Right cardiac atrium (tissue), 5 donors: Measurements from ENCODE around the gene TAS2R40. TPM values are rescaled to one million over a fixed set of nuclear protein-coding genes. Genes with fewer than 3 reads are reported as not detected.

Source experiments
- ATAC-seq, 2 donors: fragments of 200-7000 bp; cut with Tn5 transposase; one replicate each; pipeline versions ENCODE4 v1.8.0 to v1.9.1; 2020; ENCODE audit warnings: moderate library complexity in 2 of 2, mild to moderate bottlenecking in 1 of 2
- DNase-seq, 3 donors: peaks; one replicate each; pipeline ENCODE4 v3.0.0-alpha.2; 2020
- H3K27ac ChIP-seq: one replicate; pipeline ENCODE4 v1.5.1; 2013; ENCODE audit warnings: mild to moderate bottlenecking, low read length, control low read depth, moderate library complexity
- H3K27me3 ChIP-seq: one replicate; pipeline ENCODE4 v1.6.1; 2013; ENCODE audit not compliant: control insufficient read depth, insufficient read depth
- H3K4me1 ChIP-seq: one replicate; pipeline ENCODE4 v1.6.1; 2013; ENCODE audit warnings: low read length; ENCODE audit not compliant: control insufficient read depth, insufficient read depth
- H3K4me3 ChIP-seq: one replicate; pipeline ENCODE4 v1.5.1; 2013; ENCODE audit warnings: low read length, control low read depth
- H3K9me3 ChIP-seq: one replicate; pipeline ENCODE4 v1.6.1; 2013; ENCODE audit warnings: low read length; ENCODE audit not compliant: control insufficient read depth
- WGBS: extraction: QIAGEN DNeasy Blood & Tissue Kit; methylation state at CpG from one replicate; pipeline ENCODE4 v1.1.7; 2013; 5-methylcytosine and 5-hydroxymethylcytosine counted together
- intact Hi-C, 4 donors: fragments of 100-400 bp; cut with DNase I; formaldehyde crosslinking; loops; one replicate each; pipeline versions ENCODE4 v1.11.0 to v1.14.0; 2022 to 2023
- polyA plus RNA-seq: library from polyadenylated mRNA; stranded (reverse); fragments of 200-250 nt; gene quantifications from one replicate; pipeline ENCODE4 v1.2.3, GENCODE V29; 2013
- total RNA-seq, 4 donors: library from RNA; stranded (reverse); fragmentation: NEBNext Ultra II Directional; extraction: Animal tissue kit (Norgen Biotek cat#: 25700); gene quantifications; one replicate each; pipeline ENCODE4 v1.2.1, GENCODE V29; 2021
- donor health status: healthy with polysubstance abuse.
- donor health status: DM: no; HTN: yes; CAD: no.
- donor health status: DM: no; HTN: no; CAD: no.
- donor health status: DM: no; HTN: yes; CAD: no; lungs with severe emphysema.
- donor health status: DM: yes; HTN: yes; CAD: no.

Gene TAS2R40
- total and polyA plus RNA-seq, 5 donors: not detected

DNA sequence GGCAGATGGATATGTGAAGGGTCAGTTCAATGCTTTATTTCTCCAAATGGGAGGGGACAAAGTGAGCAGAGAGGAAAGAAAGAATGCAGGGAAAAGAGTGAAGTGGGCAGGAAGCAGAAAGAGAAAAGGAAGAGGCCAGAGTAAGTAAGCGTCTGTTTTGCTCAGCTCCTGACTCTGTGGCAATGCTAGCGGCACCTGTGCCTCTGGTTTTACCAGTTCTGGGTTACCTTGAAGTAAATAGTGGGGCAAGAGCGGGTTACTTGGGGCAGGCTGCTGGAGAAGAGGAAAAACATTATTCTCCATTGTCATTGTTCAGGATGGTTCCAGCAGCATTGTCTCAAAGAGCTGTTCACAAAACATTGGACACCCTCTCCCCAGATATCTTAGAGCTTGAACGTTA is 1.9 kb downstream of the TAS2R40 start:
- H3K4me3 ChIP-seq: no peak overlapping the region
- intact Hi-C loops: no loop called here
- no peaks in the 10 kb centered on the region for H3K4me1 ChIP-seq
- ATAC-seq (no peak), DNase-seq (no peak)
- H3K27ac ChIP-seq: no peak overlapping the region
- H3K9me3 ChIP-seq: no peaks in the 10 kb centered on the region
- no peaks in the 10 kb centered on the region for H3K27me3 ChIP-seq
- WGBS: 78% methylated on average over 4 of the region's 4 CpGs

DNA sequence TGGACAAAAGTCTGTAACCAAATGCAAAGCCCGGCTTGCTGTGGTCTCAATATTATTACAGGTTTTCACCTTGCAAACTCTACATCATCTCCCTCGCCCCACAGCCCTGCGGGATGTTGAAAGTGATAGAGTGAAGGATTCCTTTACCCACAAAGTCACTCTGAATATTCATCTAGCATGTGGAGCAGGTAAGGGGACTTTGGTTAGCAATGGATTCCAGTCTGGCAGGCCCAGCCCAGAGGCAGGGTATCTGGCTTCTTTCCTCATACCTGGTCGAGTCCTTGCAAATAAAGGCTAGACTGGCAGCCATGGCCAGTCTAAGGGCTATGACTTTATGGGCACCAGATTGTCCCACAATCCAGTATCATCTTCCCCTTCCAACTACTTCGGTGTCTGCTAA is 3.2 kb downstream of the TAS2R40 start:
- H3K27me3 ChIP-seq: no peaks in the 10 kb centered on the region
- ATAC-seq: no peak
- 90% methylated on average over 5 of the region's 5 CpGs for WGBS
- no peak for DNase-seq
- H3K4me3 ChIP-seq: no peak overlapping the region
- H3K27ac ChIP-seq: no peak overlapping the region
- intact Hi-C loops: no loop called here
- no peaks in the 10 kb centered on the region for H3K9me3 ChIP-seq
- no peaks in the 10 kb centered on the region for H3K4me1 ChIP-seq

DNA sequence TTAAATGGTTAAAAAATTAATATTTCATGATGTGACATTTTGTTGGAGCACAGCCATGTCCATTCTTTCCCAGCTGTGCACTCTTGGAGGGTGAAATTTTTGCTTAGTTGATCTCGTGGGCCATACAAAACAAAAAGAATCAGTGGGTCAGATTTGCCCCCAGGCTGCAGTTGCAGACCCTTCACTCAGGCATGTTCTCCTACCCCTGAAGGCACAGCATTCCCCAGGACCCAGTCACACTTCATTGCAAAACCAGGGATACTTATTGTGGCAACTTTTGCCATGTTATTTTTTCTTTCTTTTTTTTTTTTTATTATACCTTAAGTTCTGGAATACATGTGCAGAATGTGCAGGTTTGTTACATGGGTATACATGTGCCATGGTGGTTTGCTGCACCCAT is 6.0 kb downstream of the TAS2R40 start:
- H3K27ac ChIP-seq: no peak overlapping the region
- intact Hi-C loops: no loop called here
- no peak overlapping the region for H3K4me3 ChIP-seq
- no peak for DNase-seq
- no peaks in the 10 kb centered on the region for H3K9me3 ChIP-seq
- H3K4me1 ChIP-seq: no peaks in the 10 kb centered on the region
- no peaks in the 10 kb centered on the region for H3K27me3 ChIP-seq
- ATAC-seq: no peak
- 29% methylated on average over 1 of the region's 1 CpG for whole genome bisulfite sequencing

DNA sequence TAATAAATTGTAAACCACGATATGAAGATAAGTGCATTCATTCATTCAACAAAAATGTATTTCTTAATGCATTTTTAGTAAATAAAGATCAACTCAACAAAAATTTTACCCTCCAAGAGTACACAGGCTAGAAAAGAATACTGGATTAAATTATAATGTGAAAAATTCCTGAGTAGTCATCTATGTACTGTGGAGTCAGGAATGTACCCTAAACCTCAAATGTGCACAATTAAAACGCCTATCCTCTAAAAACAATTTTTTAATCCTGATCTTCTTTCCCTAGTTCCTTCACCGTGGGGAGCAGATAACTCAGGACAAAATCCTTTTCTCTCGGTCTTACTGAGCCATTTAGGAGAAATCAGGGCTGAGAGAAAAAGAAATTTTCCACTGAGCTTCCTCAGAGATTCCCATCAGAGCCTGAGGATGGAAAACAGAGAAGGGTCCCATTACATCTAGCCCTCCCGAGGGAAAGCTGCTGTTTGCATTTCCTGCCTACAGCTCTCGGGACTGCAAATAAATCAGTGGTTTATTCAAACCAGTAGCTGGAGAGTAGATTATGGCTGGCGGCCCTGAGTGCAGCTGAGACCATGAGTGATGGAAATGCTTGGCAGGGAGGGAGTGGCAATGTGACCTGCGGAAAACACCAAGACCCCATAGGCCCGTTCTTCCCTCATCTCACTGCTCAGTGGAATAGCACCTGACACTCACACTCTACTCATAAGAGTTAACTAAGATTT is 7.4 kb downstream of the TAS2R40 start:
- H3K27me3 ChIP-seq: no peaks in the 10 kb centered on the region
- no peaks in the 10 kb centered on the region for H3K4me1 ChIP-seq
- H3K4me3 ChIP-seq: no peak overlapping the region
- H3K9me3 ChIP-seq: no peaks in the 10 kb centered on the region
- DNase-seq (no peak), ATAC-seq (no peak)
- intact Hi-C loops: no loop called here
- no peak overlapping the region for H3K27ac ChIP-seq
- WGBS: 37% methylated on average over 9 of the region's 9 CpGs

DNA sequence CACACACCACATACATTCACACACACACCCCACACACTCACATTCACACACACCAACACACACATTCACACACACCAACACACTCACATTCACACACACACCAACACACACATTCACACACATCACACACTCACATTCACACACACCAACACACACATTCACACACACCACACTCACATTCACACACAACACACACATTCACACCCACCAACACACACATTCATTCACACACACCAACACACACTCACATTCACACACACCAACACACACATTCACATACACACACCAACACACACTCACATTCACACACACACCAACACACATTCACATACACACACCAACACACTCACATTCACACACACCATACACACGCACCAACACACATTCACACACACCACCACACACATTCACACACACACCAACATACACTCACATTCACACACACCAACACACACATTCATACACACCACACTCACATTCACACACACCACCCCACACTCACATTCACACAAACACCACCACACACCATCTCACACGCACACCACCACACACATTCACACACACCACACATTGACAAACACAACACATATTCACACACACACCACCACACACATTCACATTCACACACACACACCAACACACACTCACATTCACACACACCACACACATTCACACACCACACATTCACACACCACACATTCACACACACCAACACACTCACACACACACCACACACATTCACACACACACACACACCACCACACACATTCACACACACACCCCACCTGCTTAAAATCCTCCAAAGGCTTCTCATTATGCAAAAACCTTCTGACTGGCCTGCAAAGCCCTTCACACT is 9.0 kb downstream of the TAS2R40 start:
- ATAC-seq (no peak), DNase-seq (no peak)
- Histone ChIP-seq H3K9me3 (no peaks in the 10 kb centered on the region), H3K27ac (no peak overlapping the region), H3K4me3 (no peak overlapping the region), H3K4me1 (no peaks in the 10 kb centered on the region), H3K27me3 (no peaks in the 10 kb centered on the region)
- intact Hi-C loops: loop anchor here in 1 of 4 donors (10.0 kb wide), 1 partner anchor 184 kb away; no protein-coding TSS in a partner anchor
- WGBS: 97% methylated on average over 2 of the region's 2 CpGs

DNA sequence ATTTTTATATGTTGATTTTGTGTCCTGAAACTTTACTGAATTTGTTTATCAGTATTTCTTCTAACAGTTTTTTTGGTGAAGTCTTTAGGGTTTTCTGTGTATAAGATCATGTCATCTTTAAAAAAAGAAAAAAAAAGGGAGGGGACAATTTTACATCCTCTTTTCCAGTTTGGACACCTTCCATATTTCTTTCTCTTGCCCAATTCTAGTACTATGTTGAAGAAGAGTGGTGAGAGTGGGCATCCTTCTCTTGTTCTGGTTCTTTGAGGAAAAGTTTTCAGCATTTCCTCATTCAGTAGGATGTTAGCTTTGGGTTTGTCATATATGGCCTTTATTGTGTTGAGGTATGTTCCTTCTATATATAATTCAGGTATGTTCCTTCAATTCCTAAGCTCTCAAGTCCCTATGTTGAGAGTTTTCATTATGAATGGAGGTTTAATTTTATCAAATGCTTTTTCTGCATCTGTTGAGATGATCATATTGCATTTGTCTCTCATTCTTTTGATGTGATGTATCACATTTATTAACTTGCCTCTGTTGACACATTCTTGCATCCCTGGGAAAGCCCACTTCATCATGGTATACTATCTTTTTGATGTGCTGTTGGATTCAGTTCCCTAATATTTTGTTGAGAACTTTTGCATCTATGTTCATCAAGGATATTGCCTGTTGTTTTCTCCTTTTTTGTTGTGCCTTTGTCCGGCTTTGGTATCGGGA is 12.1 kb downstream of the TAS2R40 start:
- H3K4me3 ChIP-seq: no peak overlapping the region
- no peaks in the 10 kb centered on the region for H3K4me1 ChIP-seq
- H3K27me3 ChIP-seq: no peaks in the 10 kb centered on the region
- DNase-seq (no peak), ATAC-seq (no peak)
- WGBS: 92% methylated on average over 2 of the region's 2 CpGs
- H3K27ac ChIP-seq: no peak overlapping the region
- H3K9me3 ChIP-seq: no peaks in the 10 kb centered on the region
- intact Hi-C loops: loop anchor here in 1 of 4 donors (10.0 kb wide), 1 partner anchor 181 kb away; no protein-coding TSS in a partner anchor

DNA sequence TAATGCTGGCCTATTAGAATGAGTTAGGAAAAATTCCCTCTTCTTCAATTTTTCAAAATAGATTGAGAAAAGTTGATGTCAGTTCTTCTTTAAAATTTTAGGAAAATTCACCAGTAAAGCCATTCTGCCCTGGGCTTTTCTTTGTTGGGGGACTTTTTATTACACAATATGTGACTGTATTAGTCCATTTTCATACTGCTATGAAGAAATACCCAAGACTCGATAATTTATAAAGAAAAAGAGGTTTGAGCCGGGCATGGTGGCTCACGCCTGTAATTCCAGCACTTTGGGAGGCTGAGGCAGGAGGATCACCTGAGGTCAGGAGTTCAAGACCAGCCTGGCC is 12.7 kb downstream of the TAS2R40 start:
- DNase-seq: no peak
- no peaks in the 10 kb centered on the region for H3K4me1 ChIP-seq
- 79% methylated on average over 3 of the region's 3 CpGs for WGBS
- ATAC-seq: no peak
- no peak overlapping the region for H3K27ac ChIP-seq
- no peak overlapping the region for H3K4me3 ChIP-seq
- intact Hi-C loops: loop anchor here in 1 of 4 donors (10.0 kb wide), 1 partner anchor 180 kb away; no protein-coding TSS in a partner anchor
- no peaks in the 10 kb centered on the region for H3K9me3 ChIP-seq
- H3K27me3 ChIP-seq: no peaks in the 10 kb centered on the region

DNA sequence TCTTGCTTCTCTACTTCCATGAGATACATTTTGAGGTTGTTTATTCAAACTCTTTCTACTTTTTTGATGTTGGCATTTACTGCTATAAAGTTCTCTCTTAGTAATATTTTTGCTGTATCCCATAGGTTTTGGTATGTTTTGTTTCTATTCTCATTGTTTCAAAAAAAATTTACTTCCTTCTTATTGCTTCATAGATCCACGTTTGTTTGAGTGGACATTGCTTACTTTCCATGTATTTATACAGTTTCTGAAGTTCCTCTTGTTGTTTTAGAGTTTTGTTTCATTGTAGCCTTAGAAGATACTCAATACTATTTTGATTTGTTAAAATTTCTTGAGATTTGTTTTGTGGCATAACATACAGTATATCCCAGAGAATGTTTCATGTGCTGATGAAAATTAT is 13.7 kb downstream of the TAS2R40 start:
- intact Hi-C loops: loop anchor here in 1 of 4 donors (10.0 kb wide), 1 partner anchor 179 kb away; no protein-coding TSS in a partner anchor
- no peak for DNase-seq
- no peak for ATAC-seq
- no peaks in the 10 kb centered on the region for H3K4me1 ChIP-seq
- H3K27me3 ChIP-seq: no peaks in the 10 kb centered on the region
- H3K27ac ChIP-seq: no peak overlapping the region
- WGBS: 36% methylated on average over 1 of the region's 1 CpG
- H3K4me3 ChIP-seq: no peak overlapping the region
- no peaks in the 10 kb centered on the region for H3K9me3 ChIP-seq

DNA sequence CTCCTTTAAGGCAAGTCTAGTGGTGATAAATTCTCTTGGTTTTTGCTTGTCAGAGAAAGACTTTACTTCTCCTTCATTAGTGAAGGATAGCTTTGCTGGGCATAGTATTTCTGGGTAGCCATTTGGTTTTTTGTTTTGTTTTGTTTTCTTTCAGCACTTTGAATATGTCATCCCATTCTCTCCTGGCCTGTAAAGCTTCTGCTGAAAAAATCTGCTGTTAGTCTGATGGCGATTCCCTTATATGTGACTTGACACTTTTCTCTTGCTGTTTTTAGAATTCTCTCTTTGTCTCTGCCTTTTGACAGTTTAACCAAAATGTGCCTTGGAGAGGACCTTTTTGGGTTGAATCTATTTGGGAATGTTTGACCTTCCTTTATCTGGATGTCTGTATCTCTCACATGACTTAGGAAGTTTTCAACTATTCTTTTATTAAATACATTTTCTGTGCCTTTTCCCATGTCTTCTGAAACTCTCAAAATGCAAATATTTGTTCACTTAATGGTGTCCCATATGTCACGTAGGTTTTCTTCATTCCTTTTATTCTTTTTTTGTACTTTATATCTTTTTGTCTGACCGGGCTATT is 14.7 kb downstream of the TAS2R40 start:
- H3K27ac ChIP-seq: no peak overlapping the region
- no peaks in the 10 kb centered on the region for H3K9me3 ChIP-seq
- 74% methylated on average over 3 of the region's 3 CpGs for WGBS
- DNase-seq (no peak), ATAC-seq (no peak)
- H3K27me3 ChIP-seq: no peaks in the 10 kb centered on the region
- intact Hi-C loops: loop anchor here in 1 of 4 donors (10.0 kb wide), 1 partner anchor 178 kb away; no protein-coding TSS in a partner anchor
- no peaks in the 10 kb centered on the region for H3K4me1 ChIP-seq
- no peak overlapping the region for H3K4me3 ChIP-seq

DNA sequence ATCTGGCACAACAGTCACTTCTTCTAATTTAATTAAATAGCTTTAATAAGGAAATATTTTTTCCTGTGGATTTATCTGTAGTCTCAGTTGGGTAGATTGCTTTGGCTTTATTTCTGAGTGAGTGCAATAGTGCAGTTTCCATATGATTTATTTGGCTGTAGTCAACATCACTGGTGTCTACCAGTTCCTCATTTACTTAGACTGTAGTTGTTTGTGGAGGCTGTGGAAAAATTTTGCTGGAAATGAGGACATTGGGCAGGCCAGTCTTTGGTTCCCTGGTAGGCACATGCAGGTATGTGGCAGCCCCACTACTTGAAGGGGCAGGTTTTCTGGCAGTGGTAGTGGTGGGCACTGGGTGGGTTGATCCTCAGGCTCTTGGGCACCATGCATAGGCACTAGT is 15.5 kb downstream of the TAS2R40 start:
- Histone ChIP-seq H3K4me3 (no peak overlapping the region), H3K4me1 (no peaks in the 10 kb centered on the region), H3K9me3 (no peaks in the 10 kb centered on the region), H3K27ac (no peak overlapping the region), H3K27me3 (no peaks in the 10 kb centered on the region)
- ATAC-seq (no peak), DNase-seq (no peak)
- intact Hi-C loops: loop anchor here in 1 of 4 donors (10.0 kb wide), 1 partner anchor 177 kb away; no protein-coding TSS in a partner anchor
